DOHH2 (cell line): ENCODE results near the gene HSPB2.

Source experiments
- H3F3A ChIP-seq: fragments of 200-600 bp; sonication (generic), shearing (Covaris generic); 2 replicates; pipeline ENCODE4 v1.6.0; 2016; ENCODE audit warnings: antibody characterized with exemption, mild to moderate bottlenecking; ENCODE audit not compliant: control insufficient read depth, insufficient read depth
- H3K27ac ChIP-seq: fragments of 200-600 bp; sonication (generic); 2 replicates; pipeline ENCODE4 v1.5.1; 2014; ENCODE audit warnings: low read depth, mild to moderate bottlenecking, low read length, moderate library complexity
- H3K27me3 ChIP-seq: fragments of 200-600 bp; sonication (generic); 2 replicates; pipeline ENCODE4 v1.6.1; 2014; ENCODE audit warnings: mild to moderate bottlenecking, low read length, mixed read lengths; ENCODE audit not compliant: control insufficient read depth
- H3K36me3 ChIP-seq: fragments of 200-600 bp; sonication (generic); 2 replicates; pipeline ENCODE4 v1.6.1; 2014; ENCODE audit warnings: mild to moderate bottlenecking, low read length, moderate library complexity, mixed read lengths; ENCODE audit not compliant: control insufficient read depth
- H3K4me1 ChIP-seq: fragments of 200-600 bp; sonication (generic); 2 replicates; pipeline ENCODE4 v1.6.1; 2014; ENCODE audit warnings: mild to moderate bottlenecking, low read length, mixed read lengths; ENCODE audit not compliant: control insufficient read depth
- H3K4me2 ChIP-seq: fragments of 200-600 bp; sonication (generic); 2 replicates; pipeline ENCODE4 v1.6.0; 2014; ENCODE audit warnings: mild to moderate bottlenecking, low read length, moderate library complexity
- H3K4me3 ChIP-seq: fragments of 200-600 bp; sonication (generic); 2 replicates; pipeline ENCODE4 v1.5.1; 2014; ENCODE audit warnings: mild to moderate bottlenecking, low read length, mixed read lengths
- H3K79me2 ChIP-seq: fragments of 200-600 bp; sonication (generic); 2 replicates; pipeline ENCODE4 v1.6.1; 2014; ENCODE audit warnings: mild to moderate bottlenecking, low read length, mixed read lengths; ENCODE audit not compliant: control insufficient read depth
- H3K9me2 ChIP-seq: fragments of 200-600 bp; sonication (generic); replicated peaks from 2 replicates; pipeline ENCODE4 v1.6.1; 2014; ENCODE audit warnings: mild to moderate bottlenecking, low read length, mixed read lengths; ENCODE audit not compliant: control insufficient read depth
- H3K9me3 ChIP-seq: fragments of 200-600 bp; sonication (generic); 2 replicates; pipeline ENCODE4 v1.6.1; 2014; ENCODE audit warnings: antibody characterized with exemption, low read length, mixed read lengths; ENCODE audit not compliant: control insufficient read depth, insufficient read depth
- H4K20me1 ChIP-seq: fragments of 200-600 bp; sonication (generic); 2 replicates; pipeline ENCODE4 v1.6.0; 2014; ENCODE audit warnings: low read depth, mild to moderate bottlenecking, antibody characterized with exemption, low read length, moderate library complexity; ENCODE audit not compliant: control insufficient read depth, insufficient read depth
- EZH2phosphoT487 ChIP-seq: fragments of 200-600 bp; sonication (generic); IDR thresholded peaks from 2 replicates; pipeline ENCODE4 v1.6.1; 2017; ENCODE audit warnings: borderline replicate concordance, mild to moderate bottlenecking, antibody characterized with exemption, low read length, moderate library complexity, mixed read lengths
- TF ChIP-seq, protein P1 (sequence below): fragments of 200-600 bp; sonication (generic); IDR thresholded peaks from one replicate; pipeline ENCODE4 v1.5.1; 2014; ENCODE audit warnings: antibody characterized with exemption, mild to moderate bottlenecking, low read depth, low read length; ENCODE audit not compliant: poor library complexity, severe bottlenecking

Gene HSPB2

DNA sequence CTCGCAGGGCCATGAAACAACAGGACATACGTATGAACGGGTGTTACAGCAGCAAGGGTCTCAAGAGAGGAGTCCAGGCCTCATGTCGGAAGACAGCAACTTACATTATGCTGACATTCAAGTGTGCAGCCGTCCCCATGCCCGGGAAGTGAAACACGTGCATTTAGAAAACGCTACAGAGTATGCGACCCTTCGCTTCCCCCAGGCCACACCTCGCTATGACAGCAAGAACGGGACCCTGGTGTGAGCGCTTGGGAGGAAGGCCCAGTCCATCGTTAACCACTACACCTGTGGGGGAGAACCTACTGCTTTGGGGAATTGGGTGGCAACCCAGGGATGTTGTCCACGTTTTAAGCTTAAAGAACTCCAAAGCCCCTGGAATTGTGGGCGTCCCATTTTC, 13.4 kb downstream of the HSPB2 start:
- no peak for TF ChIP-seq EZH2phosphoT487
- TF ChIP-seq, protein P1, sequence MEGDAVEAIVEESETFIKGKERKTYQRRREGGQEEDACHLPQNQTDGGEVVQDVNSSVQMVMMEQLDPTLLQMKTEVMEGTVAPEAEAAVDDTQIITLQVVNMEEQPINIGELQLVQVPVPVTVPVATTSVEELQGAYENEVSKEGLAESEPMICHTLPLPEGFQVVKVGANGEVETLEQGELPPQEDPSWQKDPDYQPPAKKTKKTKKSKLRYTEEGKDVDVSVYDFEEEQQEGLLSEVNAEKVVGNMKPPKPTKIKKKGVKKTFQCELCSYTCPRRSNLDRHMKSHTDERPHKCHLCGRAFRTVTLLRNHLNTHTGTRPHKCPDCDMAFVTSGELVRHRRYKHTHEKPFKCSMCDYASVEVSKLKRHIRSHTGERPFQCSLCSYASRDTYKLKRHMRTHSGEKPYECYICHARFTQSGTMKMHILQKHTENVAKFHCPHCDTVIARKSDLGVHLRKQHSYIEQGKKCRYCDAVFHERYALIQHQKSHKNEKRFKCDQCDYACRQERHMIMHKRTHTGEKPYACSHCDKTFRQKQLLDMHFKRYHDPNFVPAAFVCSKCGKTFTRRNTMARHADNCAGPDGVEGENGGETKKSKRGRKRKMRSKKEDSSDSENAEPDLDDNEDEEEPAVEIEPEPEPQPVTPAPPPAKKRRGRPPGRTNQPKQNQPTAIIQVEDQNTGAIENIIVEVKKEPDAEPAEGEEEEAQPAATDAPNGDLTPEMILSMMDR, result no peak

DNA sequence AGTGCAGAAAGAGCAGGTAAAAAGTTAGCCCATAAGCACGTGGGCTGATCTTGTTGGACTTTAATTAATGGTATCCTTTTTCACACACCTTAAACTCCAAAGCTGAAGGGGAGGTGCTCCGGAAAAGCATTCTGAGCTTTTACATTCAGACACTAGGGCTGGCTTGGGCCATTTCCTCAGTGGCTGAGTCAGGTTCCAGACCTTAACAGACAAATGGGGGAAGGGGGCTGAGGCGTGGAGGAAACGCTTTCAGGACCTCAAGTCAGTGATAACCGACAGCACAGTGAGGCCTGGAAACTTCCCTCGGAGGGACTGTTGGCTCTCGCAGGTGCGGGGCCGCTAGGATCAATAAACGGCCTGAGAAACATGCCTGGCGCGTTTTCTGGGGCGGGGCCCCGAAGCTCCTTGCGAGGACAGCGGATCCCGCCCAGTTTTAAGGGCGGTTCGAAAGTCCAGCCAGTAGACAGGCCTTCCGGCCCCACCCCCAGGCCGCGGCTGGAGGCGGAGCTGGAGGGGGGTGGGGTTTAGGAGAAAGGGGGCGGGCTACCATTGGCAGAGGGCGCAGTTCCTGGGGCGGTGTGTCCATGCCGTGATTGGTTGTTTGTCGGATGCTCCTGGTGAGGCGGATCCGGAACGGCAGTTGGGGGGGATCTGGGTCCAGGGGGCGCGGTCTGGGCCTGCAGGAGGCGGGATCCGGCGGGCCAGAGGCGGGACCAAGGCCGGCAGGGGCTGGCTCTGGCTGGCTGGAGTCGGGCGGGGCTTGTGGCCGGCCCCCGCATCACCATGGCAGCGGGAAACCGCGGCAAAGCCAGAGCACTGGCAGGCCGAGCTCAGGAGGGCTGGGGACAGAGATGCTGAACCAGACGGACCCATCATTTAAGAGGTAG, 14.2 kb downstream of the HSPB2 start:
- no peak for TF ChIP-seq EZH2phosphoT487
- TF ChIP-seq, protein P1, result no peak
- peak overlapping the region; percentile 99 for H3K4me2 ChIP-seq
- H3K36me3 ChIP-seq, result no peaks in the 10 kb centered on the region
- H4K20me1 ChIP-seq, result no peaks in the 10 kb centered on the region
- no peaks in the 10 kb centered on the region for H3K79me2 ChIP-seq
- no peaks in the 10 kb centered on the region for H3K9me3 ChIP-seq
- H3K27ac ChIP-seq, result peak overlapping the region; percentile 60
- no peaks in the 10 kb centered on the region; the same call in 1 of the 2 replicates for H3K27me3 ChIP-seq
- no peaks in the 10 kb centered on the region for H3K9me2 ChIP-seq
- H3K4me1 ChIP-seq, result peaks cover 15% of the 10 kb centered on the region
- H3K4me3 ChIP-seq, result peak overlapping the region; percentile 83
- H3F3A ChIP-seq, result 0 out of 2 replicates have a peak, but pooled peaks cover 2% of the 10 kb centered on the region

More for the DNA sequence above, 13.4 kb downstream of the HSPB2 start:
- Histone ChIP-seq H3K27me3 (peaks cover under 1% of the 10 kb centered on the region; the same call in 1 of the 2 replicates), H3K79me2 (no peaks in the 10 kb centered on the region), H4K20me1 (no peaks in the 10 kb centered on the region), H3K4me3 (peak overlapping the region; percentile 83), H3K27ac (peak overlapping the region; percentile 60; the same call in 1 of the 2 replicates), H3K9me2 (no peaks in the 10 kb centered on the region), H3K4me1 (peaks cover 15% of the 10 kb centered on the region), H3K9me3 (no peaks in the 10 kb centered on the region), H3F3A (0 out of 2 replicates have a peak, but pooled peaks cover 2% of the 10 kb centered on the region), H3K36me3 (no peaks in the 10 kb centered on the region), H3K4me2 (peak overlapping the region; percentile 98)

DNA sequence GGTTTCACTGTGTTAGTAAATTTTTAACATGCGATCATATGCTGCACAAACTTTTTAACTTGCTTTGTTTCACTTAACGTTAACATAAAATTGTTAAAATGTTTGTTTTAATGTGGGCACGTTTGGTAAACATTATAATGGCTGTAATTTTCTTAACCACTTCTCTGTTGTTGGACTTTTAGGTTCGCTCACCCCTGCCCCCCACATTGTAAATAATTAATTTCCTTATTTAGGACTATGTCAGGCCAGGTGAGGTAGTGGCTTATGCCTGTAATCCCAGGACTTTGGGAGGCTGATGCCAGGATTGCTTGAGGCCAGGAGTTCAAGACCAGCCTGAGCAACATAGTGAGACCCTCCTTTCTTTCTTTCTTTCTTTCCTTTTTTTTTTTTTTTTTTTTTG, 17.9 kb downstream of the HSPB2 start:
- Histone ChIP-seq H3K36me3 (no peaks in the 10 kb centered on the region), H3K9me2 (no peaks in the 10 kb centered on the region), H3K27ac (no peak overlapping the region), H3K27me3 (no peaks in the 10 kb centered on the region), H3K4me1 (peaks cover 19% of the 10 kb centered on the region), H3K9me3 (no peaks in the 10 kb centered on the region), H4K20me1 (no peaks in the 10 kb centered on the region), H3K4me3 (no peak overlapping the region), H3F3A (0 out of 2 replicates have a peak, but pooled peaks cover 2% of the 10 kb centered on the region), H3K4me2 (no peak overlapping the region), H3K79me2 (no peaks in the 10 kb centered on the region)
- TF ChIP-seq, protein P1, result no peak
- TF ChIP-seq EZH2phosphoT487, result no peak
